ENCODE results near the gene KHDRBS2. TPM values are rescaled to one million over a fixed set of nuclear protein-coding genes. Genes with fewer than 3 reads are reported as not detected.

KHDRBS2 gene
- total and polyA plus RNA-seq, 2 of the 4 experiments (the other 2 are of a cell fraction), result not detected

DNA sequence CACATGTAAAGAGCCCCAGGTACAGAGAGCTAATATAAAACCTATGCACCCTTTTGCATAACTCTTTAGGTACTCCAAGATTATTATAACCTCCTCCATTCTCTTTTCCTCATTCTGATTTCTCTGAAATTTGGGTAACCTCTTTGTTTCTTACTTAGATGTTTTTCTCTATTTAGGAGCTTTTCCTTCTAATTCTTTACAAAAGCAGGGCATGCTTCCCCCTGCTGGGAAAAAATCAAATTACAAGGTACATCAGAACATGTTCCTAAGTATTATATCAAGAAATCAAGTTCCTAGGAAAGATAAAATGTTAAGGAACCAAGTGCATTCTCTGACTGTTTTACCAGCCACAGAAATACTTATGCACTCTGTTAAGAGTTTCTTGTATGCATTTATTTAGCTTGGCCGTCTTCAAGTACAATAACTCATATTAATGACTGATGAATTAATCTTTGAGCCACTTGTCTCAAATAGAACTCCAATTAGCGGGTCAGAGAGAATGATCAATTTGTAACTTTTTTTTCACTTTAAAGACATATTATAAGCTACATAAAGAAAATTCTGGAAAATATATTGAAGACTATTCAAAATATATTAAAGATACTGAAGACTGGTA lies 2.1 kb downstream of the KHDRBS2 start:
- no peak overlapping the region for H3K4me3 ChIP-seq (ENCODE audit: insufficient read depth, low read depth, low read length)
- TF ChIP-seq, protein P1, sequence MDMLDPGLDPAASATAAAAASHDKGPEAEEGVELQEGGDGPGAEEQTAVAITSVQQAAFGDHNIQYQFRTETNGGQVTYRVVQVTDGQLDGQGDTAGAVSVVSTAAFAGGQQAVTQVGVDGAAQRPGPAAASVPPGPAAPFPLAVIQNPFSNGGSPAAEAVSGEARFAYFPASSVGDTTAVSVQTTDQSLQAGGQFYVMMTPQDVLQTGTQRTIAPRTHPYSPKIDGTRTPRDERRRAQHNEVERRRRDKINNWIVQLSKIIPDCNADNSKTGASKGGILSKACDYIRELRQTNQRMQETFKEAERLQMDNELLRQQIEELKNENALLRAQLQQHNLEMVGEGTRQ (IDR thresholded peaks at IDR 0.05; ENCODE audit: low read depth, low read length), result no peak
- TF ChIP-seq CTCF (conservative IDR thresholded peaks at IDR 0.05; ENCODE audit: low read depth, low read length) (peak; percentile 39), RAD21 (IDR thresholded peaks at IDR 0.05; ENCODE audit: low read length) (peak; percentile 12; the same call in 1 of the 2 replicates)
- H3K27me3 ChIP-seq (ENCODE audit: control insufficient read depth, insufficient read depth, low read length), result no peaks in the 10 kb centered on the region
- H3K27ac ChIP-seq (ENCODE audit: insufficient read depth, low read length), result no peak overlapping the region
- H2BK120ac ChIP-seq (ENCODE audit: low read depth, low read length), result no peak overlapping the region
- ChIA-PET POLR2A (ENCODE audit: unreplicated experiment) (no interaction called here), CTCF (interaction anchor here (1.5 kb wide), 1 partner anchor 18 kb away, joined by 3 read pairs; no protein-coding TSS in a partner anchor)
- no peak overlapping the region for H4K91ac ChIP-seq (ENCODE audit: insufficient read depth, low read depth, low read length)
- intact Hi-C loops (cut with micrococcal nuclease) (no loop called here), in situ Hi-C loops (cut with MboI; ENCODE audit: low sequenced_read_pairs) (no loop called here), dilution Hi-C loops (cut with HindIII; ENCODE audit: low sequenced_read_pairs, unreplicated experiment) (no loop called here)
- H3K9ac ChIP-seq (ENCODE audit: low read depth, low read length), result no peak overlapping the region
- DNase-seq (peak; percentile 0), ATAC-seq (ENCODE audit: low read depth) (no peak)
- H2AFZ ChIP-seq (replicated peaks; ENCODE audit: low read length, poor library complexity), result no peak overlapping the region
- no peak overlapping the region for H4K8ac ChIP-seq (ENCODE audit: low read depth in 2 of 2, low read length in 2 of 2)
- no peaks in the 10 kb centered on the region for H3K9me1 ChIP-seq (ENCODE audit: insufficient read depth, low read length)
- no CpG with 5 or more reads among the region's 2 CpGs for WGBS, 2 experiments (ENCODE audit: extremely low coverage in 2 of 2, insufficient read length in 1 of 2)
- H3K18ac ChIP-seq (ENCODE audit: low read depth, low read length), result no peak overlapping the region
- H4K20me1 ChIP-seq (ENCODE audit: insufficient read depth, low read length), result no peaks in the 10 kb centered on the region
- H2AK5ac ChIP-seq (ENCODE audit: low read depth, low read length), result no peak overlapping the region
- no peak overlapping the region for H3K4ac ChIP-seq (ENCODE audit: low read depth, low read length)
- H3K79me1 ChIP-seq (ENCODE audit: low read depth in 1 of 2, low read length in 2 of 2), result no peaks in the 10 kb centered on the region
- H4K5ac ChIP-seq (ENCODE audit: low read depth, low read length), result no peak overlapping the region
- no peak overlapping the region for H2BK5ac ChIP-seq (ENCODE audit: low read depth, low read length, poor library complexity, severe bottlenecking)
- BruUV-seq (replicated peaks), result no TSS peak
- H3K9me3 ChIP-seq (ENCODE audit: control insufficient read depth, insufficient read depth, low read length), result no peaks in the 10 kb centered on the region
- no peak overlapping the region for H2BK20ac ChIP-seq (ENCODE audit: low read depth, low read length)
- no peak overlapping the region for H2AK9ac ChIP-seq (replicated peaks; ENCODE audit: low read depth, low read length, poor library complexity)
- no peaks in the 10 kb centered on the region for H3K4me1 ChIP-seq (ENCODE audit: control insufficient read depth, insufficient read depth, low read length)
- no peak overlapping the region for H3K14ac ChIP-seq (replicated peaks; ENCODE audit: low read depth, low read length)
- H3K36me3 ChIP-seq (ENCODE audit: control insufficient read depth, insufficient read depth, low read length), result no peaks in the 10 kb centered on the region
- H3K4me2 ChIP-seq (ENCODE audit: low read depth, low read length), result no peak overlapping the region
- H3K56ac ChIP-seq (ENCODE audit: extremely low read depth, insufficient read depth, low read length), result no peak overlapping the region
- no peak overlapping the region for H2BK15ac ChIP-seq (ENCODE audit: low read depth, low read length)
- no peak overlapping the region for H3K23ac ChIP-seq (ENCODE audit: low read depth, low read length)

Data from IMR-90 (cell line).